Thyroid gland (tissue), 4 donors: ENCODE measurements around the gene NOX4. TPM values are rescaled to one million over a fixed set of nuclear protein-coding genes. Genes with fewer than 3 reads are reported as not detected.

ENCODE experiments used
- DNase-seq, 2 donors: peaks; one replicate each; pipeline ENCODE4 v3.0.0-alpha.2; 2019
- H3K27ac ChIP-seq, 3 donors: fragments of 200-600 bp; sonication (generic); 1 replicate in 2 of 3; 2 replicates in 1 of 3; pipeline ENCODE4 v1.5.1; 2016 to 2019; ENCODE audit warnings: mild to moderate bottlenecking in 1 of 3, moderate library complexity in 1 of 3
- H3K27me3 ChIP-seq: fragments of 200-600 bp; sonication (generic); one replicate; pipeline ENCODE4 v1.5.1; 2019
- H3K36me3 ChIP-seq, 2 donors: fragments of 200-600 bp; sonication (generic); one replicate each; pipeline ENCODE4 v1.5.1; 2016 to 2019
- H3K4me1 ChIP-seq, 2 donors: fragments of 200-600 bp; sonication (generic); one replicate each; pipeline ENCODE4 v1.5.1; 2017 to 2019
- H3K4me3 ChIP-seq, 3 donors: fragments of 200-600 bp; sonication (generic); replicated peaks in 1 of 3; 1 replicate in 2 of 3; 2 replicates in 1 of 3; pipeline ENCODE4 v1.5.1; 2016; ENCODE audit warnings: mild to moderate bottlenecking in 1 of 3
- H3K9me3 ChIP-seq: fragments of 200-600 bp; sonication (generic); one replicate; pipeline ENCODE4 v1.5.1; 2017
- POLR2A ChIP-seq, 2 donors: fragments of 450-650 bp; IDR thresholded peaks; one replicate each; pipeline ENCODE4 v1.6.1; 2017; ENCODE audit warnings: antibody characterized with exemption in 2 of 2, mild to moderate bottlenecking in 2 of 2, moderate library complexity in 1 of 2
- WGBS, 2 donors: methylation state at CpG; one replicate each; pipeline ENCODE4 v1.1.5; 2017; 5-methylcytosine and 5-hydroxymethylcytosine counted together
- intact Hi-C: fragments of 100-400 bp; cut with DNase I; formaldehyde crosslinking; loops from one replicate; pipeline ENCODE4 v1.15.1; 2023
- total RNA-seq, 4 donors: library from RNA; depleted of rRNA; stranded (reverse); fragments of >200 nt; gene quantifications; one replicate each; pipeline ENCODE4 v1.2.3, GENCODE V29; 2016
- TF ChIP-seq, protein P1 (sequence below), 6 experiments: fragments of 200-600 bp in 3 of 6; fragments of 450-650 bp in 3 of 6; sonication (generic) in 3 of 6; IDR thresholded peaks; one replicate each; pipeline ENCODE4 v1.5.1; 2016 to 2019; ENCODE audit warnings: antibody characterized with exemption in 6 of 6, mild to moderate bottlenecking in 2 of 6, inconsistent platforms in 1 of 6, moderate library complexity in 1 of 6

NOX4 gene
- total RNA-seq, 4 donors from 2014 or later, result 2.3 to 35.9 (median 17.6) TPM

DNA sequence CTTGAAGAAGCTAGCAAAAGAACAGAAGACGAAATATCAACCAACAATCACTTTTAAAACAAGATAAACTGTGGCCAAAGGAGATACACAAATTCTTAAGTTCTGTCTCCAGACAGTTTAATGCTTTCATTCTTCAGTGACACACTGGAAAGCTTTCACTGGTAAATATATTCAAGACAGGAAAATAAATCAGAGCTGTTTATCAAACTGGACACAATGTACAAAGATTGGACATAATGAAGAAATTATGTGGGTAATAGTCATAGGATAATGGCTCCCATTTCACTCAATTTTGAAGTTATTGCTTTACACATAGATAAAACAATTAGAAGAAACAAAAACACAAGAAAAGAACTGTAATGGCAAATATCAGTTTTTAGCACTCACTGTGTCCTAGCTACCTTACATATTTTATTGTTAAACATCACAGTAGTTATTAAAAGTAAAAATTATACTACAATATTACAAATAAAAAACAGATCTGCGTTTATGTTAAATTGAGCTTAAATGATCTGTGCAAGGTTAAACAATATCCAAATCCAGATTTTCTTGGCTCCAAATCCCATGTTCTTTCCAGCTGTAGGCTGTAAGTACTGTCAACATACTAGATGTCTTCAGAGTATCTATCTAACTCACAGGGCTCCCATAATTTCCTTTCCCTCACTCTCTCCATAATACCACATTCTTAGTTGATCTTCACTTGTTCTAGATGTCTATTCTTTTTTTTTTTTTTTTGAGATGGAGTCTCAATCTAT lies 38.6 kb upstream of the NOX4 start:
- Histone ChIP-seq H3K27ac (no peak overlapping the region), H3K27me3 (no peaks in the 10 kb centered on the region), H3K4me3 (no peak overlapping the region), H3K4me1 (no peaks in the 10 kb centered on the region), H3K9me3 (no peaks in the 10 kb centered on the region), H3K36me3 (no peaks in the 10 kb centered on the region)
- no peak for DNase-seq
- WGBS, 2 donors, result 72 to 75% methylated on average over 2 of the region's 2 CpGs
- TF ChIP-seq POLR2A (IDR thresholded peaks at IDR 0.05), result no peak
- TF ChIP-seq, protein P1, sequence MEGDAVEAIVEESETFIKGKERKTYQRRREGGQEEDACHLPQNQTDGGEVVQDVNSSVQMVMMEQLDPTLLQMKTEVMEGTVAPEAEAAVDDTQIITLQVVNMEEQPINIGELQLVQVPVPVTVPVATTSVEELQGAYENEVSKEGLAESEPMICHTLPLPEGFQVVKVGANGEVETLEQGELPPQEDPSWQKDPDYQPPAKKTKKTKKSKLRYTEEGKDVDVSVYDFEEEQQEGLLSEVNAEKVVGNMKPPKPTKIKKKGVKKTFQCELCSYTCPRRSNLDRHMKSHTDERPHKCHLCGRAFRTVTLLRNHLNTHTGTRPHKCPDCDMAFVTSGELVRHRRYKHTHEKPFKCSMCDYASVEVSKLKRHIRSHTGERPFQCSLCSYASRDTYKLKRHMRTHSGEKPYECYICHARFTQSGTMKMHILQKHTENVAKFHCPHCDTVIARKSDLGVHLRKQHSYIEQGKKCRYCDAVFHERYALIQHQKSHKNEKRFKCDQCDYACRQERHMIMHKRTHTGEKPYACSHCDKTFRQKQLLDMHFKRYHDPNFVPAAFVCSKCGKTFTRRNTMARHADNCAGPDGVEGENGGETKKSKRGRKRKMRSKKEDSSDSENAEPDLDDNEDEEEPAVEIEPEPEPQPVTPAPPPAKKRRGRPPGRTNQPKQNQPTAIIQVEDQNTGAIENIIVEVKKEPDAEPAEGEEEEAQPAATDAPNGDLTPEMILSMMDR (IDR thresholded peaks at IDR 0.05), result no peak
- intact Hi-C loops, result no loop called here

DNA sequence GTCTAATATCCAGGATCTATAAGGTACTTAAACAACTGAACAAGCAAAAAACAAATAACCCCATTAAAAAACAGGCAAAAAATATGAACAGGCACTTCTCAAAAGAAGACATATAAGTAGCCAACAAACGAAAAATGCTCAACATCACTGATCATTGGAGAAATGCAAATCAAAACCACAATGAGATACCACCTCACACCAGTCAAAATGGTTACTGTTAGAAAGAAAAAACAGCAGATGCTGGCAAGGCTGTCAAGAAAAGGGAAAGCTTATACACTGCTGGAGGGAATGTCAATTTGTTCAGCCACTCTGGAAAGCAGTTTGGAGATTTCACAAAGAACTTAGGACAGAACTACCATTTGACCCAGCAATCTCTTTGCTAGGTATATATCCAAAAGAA lies 30.6 kb upstream of the NOX4 start:
- Histone ChIP-seq H3K36me3 (no peaks in the 10 kb centered on the region), H3K27ac (no peak overlapping the region), H3K4me1 (no peaks in the 10 kb centered on the region), H3K4me3 (no peak overlapping the region), H3K9me3 (no peaks in the 10 kb centered on the region), H3K27me3 (no peaks in the 10 kb centered on the region)
- intact Hi-C loops, result no loop called here
- 61 to 82% methylated on average over 1 of the region's 1 CpG for WGBS, 2 donors
- TF ChIP-seq, protein P1 (IDR thresholded peaks at IDR 0.05), result no peak
- no peak for TF ChIP-seq POLR2A (IDR thresholded peaks at IDR 0.05)
- DNase-seq, result no peak

DNA sequence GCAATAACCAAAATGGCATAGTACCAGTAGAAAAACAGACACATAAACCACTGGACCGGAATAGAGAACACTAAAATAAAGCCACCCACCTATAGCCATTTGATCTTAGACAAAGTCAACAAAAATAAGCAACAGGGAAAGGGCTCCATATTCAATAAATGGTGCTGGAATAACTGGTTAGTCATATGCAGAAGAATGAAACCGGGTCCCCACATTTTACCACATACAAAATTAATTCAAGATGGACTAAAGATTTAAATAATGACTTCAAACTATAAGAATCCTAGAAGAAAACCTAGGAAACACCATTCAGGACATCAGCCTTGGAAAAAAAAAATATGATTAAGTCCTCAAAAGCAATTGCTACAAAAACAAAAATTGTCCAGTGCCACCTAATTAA lies 30.1 kb upstream of the NOX4 start:
- H3K27ac ChIP-seq, result no peak overlapping the region
- H3K4me3 ChIP-seq, result no peak overlapping the region
- no peak for DNase-seq
- 88 to 93% methylated on average over 2 of the region's 2 CpGs for WGBS, 2 donors
- H3K36me3 ChIP-seq, result no peaks in the 10 kb centered on the region
- TF ChIP-seq, protein P1 (IDR thresholded peaks at IDR 0.05), result no peak
- TF ChIP-seq POLR2A (IDR thresholded peaks at IDR 0.05), result no peak
- H3K27me3 ChIP-seq, result no peaks in the 10 kb centered on the region
- no peaks in the 10 kb centered on the region for H3K4me1 ChIP-seq
- intact Hi-C loops, result no loop called here
- no peaks in the 10 kb centered on the region for H3K9me3 ChIP-seq

DNA sequence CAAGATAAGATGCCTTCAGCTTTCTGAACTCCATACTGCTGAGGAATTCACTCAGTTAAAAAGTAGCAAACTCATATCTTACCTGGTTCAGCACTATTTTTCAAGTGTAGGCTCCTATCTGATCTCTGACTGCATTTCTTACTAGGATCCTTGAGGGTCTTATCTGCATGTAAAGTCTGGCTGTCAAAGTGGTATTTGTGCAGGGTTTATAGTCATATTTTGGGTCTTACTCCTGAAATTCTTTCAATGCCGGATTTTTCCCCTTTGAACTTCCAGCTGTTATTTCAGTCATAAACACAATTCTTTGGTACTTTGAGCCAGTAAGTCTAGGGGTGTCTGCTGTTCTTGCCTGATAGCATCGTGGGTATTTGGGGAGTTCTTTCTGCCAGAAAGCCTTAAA lies 25.3 kb upstream of the NOX4 start:
- no peak overlapping the region for H3K27ac ChIP-seq
- intact Hi-C loops, result no loop called here
- no peaks in the 10 kb centered on the region for H3K27me3 ChIP-seq
- no peak overlapping the region for H3K4me3 ChIP-seq
- no peak for DNase-seq
- WGBS, 2 donors, result 59 to 60% methylated on average over 2 of the region's 2 CpGs
- no peaks in the 10 kb centered on the region for H3K9me3 ChIP-seq
- H3K4me1 ChIP-seq, result no peaks in the 10 kb centered on the region
- no peaks in the 10 kb centered on the region for H3K36me3 ChIP-seq
- TF ChIP-seq, protein P1 (IDR thresholded peaks at IDR 0.05), result no peak
- no peak for TF ChIP-seq POLR2A (IDR thresholded peaks at IDR 0.05)

DNA sequence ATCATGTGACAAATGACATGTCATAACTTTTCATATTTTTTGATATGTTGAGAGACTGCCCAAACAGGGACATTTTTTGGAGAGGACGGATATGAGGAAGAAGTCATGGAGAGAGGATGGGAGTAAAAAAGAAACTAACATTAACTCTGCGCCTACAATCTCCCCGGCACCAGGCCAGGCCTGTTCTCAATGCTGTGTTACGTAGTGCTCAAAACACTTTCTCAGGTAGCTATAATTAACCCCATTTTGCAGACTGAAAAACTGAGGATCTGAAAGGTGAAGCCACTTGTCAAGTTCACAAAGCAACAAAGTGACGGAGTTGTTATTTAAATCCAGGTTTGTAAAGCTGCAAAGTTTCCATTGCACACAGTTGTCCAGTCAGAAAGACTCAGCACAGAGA lies 17.4 kb upstream of the NOX4 start:
- Histone ChIP-seq H3K27ac (no peak overlapping the region), H3K4me1 (no peaks in the 10 kb centered on the region), H3K9me3 (no peaks in the 10 kb centered on the region), H3K36me3 (no peaks in the 10 kb centered on the region), H3K4me3 (no peak overlapping the region), H3K27me3 (no peaks in the 10 kb centered on the region)
- 91 to 95% methylated on average over 5 of the region's 5 CpGs for WGBS, 2 donors
- intact Hi-C loops, result no loop called here
- no peak for DNase-seq
- TF ChIP-seq, protein P1 (IDR thresholded peaks at IDR 0.05), result no peak
- no peak for TF ChIP-seq POLR2A (IDR thresholded peaks at IDR 0.05)
